GM18520 (cell line): ENCODE data around the gene RGS3.
"Not testable (repeated sequence)": the region's sequence is repeated elsewhere in the genome, so short reads cannot be mapped to it uniquely, and the experiment has no call there.

Experiments
- ATAC-seq: cut with Tn5 transposase; IDR thresholded peaks from one replicate; pipeline ENCODE4 v1.9.1; 2021; ENCODE audit not compliant: unreplicated experiment

RGS3 gene

DNA sequence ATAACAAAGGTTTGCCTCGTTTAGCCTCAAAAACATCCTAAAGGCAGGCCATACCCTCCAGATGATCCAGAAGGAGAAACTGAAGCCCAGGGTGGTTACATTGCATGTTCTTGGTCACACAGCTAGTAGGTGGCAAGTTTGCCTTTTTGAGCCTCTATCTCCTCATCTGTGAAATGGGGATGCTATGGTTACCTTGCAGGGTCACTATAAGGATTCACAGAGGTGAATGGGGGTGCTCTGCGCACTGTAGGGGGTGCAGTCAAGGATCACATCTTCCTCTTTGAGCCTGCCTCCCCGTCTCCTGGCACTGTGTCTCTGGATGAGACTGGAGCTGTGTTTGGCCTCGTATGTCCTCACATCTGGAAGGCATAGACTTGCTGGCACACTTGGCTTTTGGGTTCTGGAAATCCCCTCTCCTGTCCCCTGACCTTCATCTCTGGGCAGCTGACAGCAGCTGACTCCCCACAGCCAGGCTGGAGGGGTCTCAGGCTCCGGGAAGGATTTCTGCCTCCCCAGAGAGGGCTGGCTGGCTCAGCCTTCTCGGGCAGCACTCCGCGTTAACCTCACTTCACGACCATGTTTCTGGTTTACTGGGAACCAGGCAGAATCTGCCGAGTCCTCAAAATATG, 167.7 kb downstream of the RGS3 start:
- ATAC-seq, result no peak

DNA sequence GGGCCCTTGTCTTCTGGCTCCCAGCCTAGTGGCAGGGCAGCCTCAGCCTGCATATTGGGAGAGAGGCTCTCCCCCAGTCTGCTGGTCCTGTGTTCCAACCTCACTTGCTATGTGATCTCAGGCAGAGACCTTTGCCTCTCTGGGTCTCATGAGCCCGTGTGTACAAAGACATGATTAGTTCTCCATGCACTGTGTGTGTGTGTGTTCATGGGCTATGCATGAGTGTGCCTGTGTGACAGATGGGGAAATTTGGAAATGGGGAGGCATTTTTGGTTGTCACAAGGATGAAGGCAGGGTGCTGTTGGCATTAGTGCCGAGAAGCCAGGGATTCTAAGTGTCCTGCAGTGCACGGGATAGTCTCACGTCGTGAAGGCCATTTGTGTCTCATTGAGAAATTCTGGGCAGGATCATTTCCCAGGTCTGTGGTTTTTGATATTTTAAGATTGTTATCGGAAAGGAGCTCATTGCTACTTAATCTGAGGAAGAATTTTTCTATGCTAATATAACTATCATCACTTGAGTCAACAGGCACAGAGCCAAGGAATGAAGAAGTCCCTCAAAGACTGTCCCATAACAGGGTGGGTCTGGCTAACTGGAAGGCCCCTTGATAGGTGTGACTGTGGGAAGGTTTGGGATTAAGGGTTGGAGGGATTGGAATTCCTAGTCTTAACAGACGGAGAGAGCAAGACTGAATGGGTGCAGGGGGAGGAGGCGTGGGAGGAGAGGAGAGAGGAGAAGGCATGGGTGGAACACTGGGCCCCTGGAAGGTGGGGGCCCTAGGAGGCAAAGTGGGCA, 168.5 kb downstream of the RGS3 start:
- no peak for ATAC-seq

DNA sequence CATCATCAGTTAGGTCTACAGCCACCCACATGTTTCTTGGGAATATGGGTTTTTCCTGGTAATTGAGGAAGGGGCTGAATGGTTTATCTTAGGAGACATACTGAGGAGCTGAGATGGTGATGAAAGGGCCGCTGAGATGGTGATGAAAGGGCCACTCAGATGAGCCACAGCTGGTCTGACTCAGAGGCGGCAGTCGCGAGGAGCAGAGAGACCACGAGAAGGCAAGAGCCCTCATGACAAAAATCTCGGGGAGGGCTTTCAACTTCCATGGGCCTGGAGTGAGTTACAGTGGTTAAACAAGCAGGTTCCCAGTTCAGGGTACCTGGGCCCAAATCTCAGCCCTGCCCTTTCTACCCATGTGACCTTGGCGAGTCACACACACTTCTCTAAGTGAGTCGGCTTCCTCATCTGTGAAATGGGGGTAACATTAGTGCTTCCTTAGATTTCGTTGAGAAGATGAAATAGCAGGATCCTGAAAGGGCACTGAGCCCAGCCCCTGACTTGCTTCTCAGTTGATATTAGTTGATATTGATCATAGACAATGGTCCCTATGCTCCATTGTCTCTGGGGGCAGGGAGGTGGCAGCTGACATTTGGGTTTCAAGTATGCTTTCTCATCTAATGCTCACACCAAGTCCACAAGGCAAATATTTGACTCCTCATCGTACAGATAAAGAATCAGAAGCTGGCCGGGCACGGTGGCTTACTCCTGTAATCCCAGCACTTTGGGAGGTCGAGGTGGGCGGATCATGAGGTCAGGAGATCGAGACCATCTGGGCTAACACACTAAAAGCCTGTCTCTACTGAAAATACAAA, 169.5 kb downstream of the RGS3 start:
- no peak for ATAC-seq

DNA sequence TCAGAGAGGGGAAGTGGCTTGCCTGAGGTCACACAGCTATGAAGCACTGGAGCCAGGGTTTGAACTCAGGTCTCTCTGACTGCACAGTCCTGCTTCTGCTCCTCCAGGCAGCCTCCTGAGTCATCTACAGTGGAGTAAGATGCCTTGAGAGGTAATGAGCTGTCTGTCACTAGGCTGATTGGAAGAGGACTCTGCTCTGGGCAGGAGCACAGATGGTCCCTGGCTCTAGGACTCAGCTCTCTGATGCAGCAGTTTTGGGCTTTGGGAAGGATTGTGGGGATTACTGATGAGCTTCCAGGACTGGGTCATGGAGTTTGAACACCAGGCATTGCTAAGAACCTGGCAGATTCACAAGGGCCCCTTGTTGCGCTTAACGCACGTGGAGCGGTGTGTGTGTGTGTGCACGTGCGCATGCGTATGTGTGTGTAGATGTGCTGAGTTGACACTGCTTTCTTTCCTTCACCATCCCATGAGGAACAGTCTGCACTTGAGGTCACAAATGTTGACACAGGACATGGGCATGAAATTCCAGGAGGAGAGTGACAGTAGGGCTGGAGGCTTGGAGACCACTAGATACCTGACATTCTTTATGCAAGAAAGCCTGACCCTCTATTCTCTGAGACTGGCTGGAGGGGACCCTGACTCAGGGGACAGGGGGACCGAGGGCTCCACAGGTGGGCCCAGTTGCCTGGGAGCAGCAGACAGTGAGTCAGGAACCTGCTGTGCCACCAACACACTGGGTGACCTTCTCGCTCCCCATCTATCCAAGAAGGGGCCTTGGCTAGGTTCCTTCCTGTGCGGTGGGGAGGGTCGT, 170.5 kb downstream of the RGS3 start:
- ATAC-seq, result no peak

DNA sequence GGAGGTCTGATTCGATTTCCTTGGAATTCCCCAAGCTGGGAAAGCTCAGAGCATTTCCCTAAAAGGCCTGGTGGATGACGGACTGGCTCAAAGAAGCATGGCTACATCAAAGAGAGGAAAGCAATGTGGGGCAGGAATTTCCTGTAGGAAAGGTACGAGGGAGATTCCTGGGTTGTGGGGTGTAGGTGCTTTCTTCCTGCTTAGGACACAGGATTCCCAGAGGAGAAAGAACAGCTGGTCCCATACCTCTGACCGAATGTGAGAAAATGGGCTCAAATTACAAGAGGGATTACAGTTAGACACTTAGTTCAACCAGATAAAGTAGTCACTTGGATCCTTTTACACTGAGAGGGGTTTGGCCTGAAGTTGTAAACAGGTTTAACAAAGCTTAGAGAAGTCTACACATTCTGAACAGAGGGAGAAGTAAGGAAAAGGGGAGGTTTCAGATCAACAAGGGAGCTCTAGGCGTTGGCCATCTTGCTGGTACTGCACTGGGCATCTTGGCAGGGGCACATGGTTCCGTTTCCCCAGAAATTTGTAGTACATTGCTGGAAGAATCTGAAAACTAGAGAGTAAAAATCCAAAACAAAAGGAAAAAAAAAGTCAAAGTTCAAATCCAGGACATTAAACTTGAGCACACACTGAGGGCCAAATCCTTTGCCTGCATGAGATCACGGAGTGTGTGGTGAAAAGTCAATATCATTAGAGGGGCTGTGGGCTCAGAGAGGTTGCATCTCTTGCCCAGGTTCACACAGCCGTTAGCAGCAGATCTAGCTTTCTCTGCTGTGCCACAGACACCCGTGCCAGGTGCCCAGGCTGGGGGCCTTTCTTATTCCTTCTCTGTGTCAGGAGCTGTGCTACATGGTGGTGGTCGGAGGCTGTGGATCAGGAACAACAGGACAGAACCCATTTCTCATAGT, 171.3 kb downstream of the RGS3 start:
- ATAC-seq, result no peak

- no peak for ATAC-seq
Observed at GRCh38 chr9:113635586-113635985, 172.1 kb downstream of the RGS3 start.

DNA sequence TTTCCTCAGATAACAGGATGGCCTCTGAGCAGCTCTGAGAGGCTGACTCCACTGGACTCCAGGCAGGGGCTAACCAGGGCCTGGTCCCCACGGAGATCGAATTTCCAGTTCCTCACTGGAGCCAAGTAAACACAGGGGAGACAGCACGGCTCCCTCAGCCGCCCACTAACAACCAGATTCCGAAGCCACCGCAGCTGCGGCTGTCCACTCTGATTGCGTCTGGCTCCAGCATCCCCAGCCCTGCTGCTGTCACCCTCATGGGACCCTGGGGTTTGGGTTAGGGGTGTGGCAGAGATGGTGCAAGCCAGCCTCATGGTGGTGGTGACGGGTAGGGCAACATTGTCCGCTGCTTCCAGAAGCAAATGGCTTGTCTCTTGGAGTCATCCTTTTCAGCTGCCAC, 172.6 kb downstream of the RGS3 start:
- ATAC-seq, result no peak

DNA sequence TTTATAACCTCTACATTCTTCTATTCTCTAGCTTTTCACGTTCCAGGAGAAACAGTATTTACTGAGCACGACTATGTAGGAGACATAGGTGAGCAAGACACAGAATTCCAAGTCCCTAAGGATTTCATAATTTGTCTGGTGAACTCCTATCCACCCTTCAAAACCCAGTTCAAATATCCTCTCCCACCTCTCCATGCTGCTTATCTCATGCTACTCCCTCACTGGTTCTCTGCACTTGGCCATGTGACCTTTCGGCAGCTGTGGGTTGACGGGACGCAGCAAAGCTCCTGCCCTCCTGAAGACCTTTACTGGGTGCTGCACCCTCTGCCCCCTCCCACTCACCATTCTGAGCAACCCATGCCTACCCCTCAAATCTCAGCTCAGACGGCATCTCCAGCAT, 173.2 kb downstream of the RGS3 start:
- ATAC-seq, result no peak

GRCh38 chr9:113638490-113638889, 175.0 kb downstream of the RGS3 start:
- ATAC-seq, result no peak

DNA sequence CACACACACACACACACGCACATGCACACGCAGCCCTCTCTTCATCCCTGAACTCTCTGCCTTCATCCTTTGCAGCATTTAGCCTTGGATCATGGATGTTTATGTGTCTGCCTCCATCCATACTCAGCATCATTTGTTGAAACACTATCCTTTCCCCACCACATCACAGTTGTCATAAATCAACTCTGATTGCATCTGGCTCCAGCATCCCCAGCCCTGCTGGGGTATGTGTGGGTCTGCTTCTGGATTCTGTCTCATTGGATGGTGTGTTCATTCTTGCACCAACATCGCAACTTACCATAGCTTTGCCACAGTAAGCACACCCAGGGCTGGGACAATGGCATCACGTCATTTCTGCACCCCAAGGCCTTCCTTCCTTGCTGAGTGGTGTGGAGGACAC, 175.4 kb downstream of the RGS3 start:
- no peak for ATAC-seq

DNA sequence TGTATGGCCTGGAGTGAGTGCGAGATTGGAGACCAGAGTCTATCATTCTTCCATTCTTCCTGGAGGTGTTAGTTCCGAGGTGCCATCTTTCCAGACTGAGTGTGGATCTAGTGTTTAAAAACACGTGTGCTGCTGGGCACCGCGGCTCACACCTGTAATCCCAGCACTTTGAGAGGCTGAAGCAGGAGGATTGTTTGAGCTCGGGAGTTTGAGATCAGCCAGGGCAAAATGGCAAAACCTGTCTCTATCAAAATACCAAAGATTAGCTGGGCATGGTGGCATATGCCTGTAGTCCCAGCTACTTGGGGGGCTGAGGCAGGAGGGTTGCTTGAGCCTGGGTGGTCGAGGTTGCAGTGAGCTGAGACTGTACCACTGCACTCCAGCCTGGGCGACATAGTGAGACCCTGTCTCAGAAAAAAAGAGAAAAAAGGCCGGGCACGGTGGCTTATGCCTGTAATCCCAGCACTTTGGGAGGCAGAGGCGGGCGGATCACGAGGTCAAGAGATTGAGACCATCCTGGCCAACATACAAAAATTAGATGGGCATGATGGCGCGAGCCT, 176.0 kb downstream of the RGS3 start:
- ATAC-seq, result not testable (repeated sequence)

DNA sequence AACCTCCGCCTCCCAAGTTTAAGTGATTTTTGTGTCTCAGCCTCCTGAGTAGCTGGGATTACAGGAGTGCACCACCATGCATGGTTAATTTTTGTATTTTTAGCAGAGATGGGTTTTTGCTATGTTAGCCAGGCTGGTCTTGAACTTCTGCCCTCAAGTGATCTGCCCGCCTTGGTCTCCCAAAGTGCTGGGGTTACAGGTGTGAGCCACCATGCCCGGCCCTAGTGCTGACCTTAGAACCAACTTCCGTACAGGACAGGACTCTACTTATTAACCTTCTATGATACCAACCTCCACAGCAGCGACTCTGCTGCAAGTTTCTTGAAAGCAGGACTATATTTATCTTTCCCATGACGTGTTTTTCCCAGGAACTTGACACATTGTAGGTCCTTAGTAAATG, 176.9 kb downstream of the RGS3 start:
- no peak for ATAC-seq

DNA sequence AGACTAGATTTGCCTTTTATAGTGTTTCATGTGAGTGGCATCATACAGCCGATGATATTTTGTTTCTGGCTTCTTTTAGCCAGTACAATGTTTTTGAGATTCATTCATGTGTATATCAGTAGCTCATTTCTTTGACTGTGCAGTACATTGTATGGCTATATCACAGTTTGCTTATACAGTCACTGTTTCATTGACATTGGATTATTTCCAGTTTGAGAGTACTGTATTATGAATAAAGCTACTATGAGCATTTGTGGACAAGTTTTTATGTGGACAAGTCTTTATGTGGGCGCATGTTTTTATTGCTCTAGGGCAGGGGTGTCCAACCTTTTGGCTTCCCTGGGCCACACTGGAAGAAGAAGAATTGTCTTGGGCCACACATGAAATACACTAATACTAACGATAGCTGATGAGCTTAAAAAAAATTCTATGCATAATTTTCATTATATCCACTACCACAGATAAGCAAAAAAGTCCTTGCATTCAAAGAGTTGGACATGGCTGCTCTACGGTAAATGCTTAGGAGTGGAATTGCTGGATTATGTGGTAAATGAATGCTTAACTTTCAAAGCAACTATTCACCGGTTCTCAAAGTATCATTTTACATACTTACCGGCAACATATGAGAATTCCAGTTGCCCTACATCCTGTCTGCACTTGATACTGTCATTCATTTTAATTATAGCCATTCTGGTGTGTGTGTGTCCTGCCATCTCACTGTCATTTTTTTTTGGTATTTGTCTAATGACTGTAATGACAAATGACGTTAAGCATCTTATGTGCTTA, 177.8 kb downstream of the RGS3 start:
- no peak for ATAC-seq

DNA sequence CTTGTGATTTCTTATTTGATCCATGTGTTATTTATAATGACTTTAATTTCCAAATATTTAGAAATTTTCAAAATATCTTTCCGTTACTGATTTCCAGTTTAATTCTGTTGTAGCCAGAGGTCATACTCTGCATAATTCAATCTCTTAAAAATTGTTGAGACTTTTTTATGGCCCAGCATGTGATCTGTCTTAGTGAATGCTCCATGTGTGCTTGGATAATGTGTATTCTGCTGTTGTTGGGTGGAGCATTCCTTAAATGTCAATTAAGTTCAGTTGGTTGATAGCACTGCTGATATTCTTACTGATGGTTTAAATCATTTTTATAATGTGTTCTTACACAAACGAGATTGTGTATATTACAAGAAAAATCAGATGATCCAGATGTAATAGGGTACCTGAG, 180.8 kb downstream of the RGS3 start:
- ATAC-seq, result no peak

- no peak for ATAC-seq
Observed at GRCh38 chr9:113645227-113645977, 181.9 kb downstream of the RGS3 start.

GRCh38 chr9:113645978-113646253, 182.4 kb downstream of the RGS3 start:
- ATAC-seq, result no peak

DNA sequence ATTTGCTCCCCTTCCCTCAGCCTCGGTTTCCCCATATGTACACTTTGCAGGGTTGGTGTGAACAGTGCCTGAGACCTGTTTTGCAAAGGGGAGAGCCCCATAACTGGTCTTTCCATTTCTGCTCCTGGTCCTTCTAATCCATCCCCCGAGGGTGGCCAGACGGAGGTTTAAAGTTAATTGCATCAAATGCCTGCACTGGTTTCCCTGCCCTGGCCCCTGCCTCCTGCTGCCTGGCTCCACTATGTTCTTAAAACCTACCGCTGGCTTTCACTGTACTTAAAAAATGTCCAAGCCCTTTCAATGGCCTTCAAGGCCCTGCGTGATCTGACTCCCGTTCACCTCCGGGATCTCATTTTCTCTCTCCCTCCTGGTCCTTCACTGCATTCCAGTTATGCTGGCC, 183.0 kb downstream of the RGS3 start:
- no peak for ATAC-seq
